IPS-NIHi7 (cell line): ENCODE data around the gene SLC51A.
A peak's percentile ranks its signal among the peaks of the same experiment; 100 is the strongest.
"Not testable (repeated sequence)": the region's sequence is repeated elsewhere in the genome, so short reads cannot be mapped to it uniquely, and the experiment has no call there.

Experiments
- DNase-seq: peaks from one replicate; pipeline ENCODE4 v3.0.0; 2012; ENCODE audit warnings: mixed read lengths; ENCODE audit errors: extremely low spot score

Gene SLC51A

GRCh38 chr3:196238612-196239560 lies 22.6 kb downstream of the SLC51A start:
- no peak for DNase-seq

GRCh38 chr3:196240424-196240823 lies 24.1 kb downstream of the SLC51A start:
- no peak for DNase-seq

DNA sequence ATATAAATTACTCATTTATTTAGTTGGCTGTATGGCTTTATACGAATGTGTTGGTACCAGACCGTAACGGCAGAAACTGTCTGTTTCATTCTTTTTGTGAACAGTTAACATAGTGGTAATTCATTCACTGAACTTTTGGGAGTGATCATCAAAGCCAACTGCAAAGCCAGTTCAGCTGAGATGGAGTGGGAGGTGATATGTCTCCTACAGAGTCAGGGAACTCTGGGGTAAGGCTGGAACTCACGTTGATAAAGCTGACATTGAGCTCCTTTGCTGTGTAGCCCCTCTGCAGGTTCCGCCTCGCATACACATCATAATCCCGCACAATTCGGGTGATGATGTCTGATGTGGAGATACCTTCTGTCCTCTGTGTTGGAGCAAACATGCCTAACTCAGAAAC lies 25.4 kb downstream of the SLC51A start:
- no peak for DNase-seq

DNA sequence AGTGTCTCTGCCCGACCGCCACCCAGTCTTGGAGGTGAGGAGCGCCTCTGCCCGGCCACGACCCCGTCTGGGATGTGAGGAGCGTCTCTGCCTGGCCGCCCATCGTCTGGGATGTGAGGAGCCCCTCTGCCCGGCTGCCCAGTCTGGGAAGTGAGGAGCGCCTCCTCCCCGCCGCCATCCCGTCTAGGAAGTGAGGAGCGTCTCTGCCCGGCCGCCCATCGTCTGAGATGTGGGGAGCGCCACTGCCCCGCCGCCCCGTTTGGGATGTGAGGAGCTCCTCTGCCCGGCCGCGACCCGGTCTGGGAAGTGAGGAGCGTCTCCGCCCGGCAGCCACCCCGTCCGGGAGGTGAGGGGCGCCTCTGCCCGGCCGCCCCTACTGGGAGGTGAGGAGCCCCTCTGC lies 27.8 kb downstream of the SLC51A start:
- not testable (repeated sequence) for DNase-seq

- DNase-seq = no peak
Observed at GRCh38 chr3:196246612-196247308, 30.4 kb downstream of the SLC51A start.

- DNase-seq = no peak
Observed at GRCh38 chr3:196251918-196252317, 35.6 kb downstream of the SLC51A start.

DNA sequence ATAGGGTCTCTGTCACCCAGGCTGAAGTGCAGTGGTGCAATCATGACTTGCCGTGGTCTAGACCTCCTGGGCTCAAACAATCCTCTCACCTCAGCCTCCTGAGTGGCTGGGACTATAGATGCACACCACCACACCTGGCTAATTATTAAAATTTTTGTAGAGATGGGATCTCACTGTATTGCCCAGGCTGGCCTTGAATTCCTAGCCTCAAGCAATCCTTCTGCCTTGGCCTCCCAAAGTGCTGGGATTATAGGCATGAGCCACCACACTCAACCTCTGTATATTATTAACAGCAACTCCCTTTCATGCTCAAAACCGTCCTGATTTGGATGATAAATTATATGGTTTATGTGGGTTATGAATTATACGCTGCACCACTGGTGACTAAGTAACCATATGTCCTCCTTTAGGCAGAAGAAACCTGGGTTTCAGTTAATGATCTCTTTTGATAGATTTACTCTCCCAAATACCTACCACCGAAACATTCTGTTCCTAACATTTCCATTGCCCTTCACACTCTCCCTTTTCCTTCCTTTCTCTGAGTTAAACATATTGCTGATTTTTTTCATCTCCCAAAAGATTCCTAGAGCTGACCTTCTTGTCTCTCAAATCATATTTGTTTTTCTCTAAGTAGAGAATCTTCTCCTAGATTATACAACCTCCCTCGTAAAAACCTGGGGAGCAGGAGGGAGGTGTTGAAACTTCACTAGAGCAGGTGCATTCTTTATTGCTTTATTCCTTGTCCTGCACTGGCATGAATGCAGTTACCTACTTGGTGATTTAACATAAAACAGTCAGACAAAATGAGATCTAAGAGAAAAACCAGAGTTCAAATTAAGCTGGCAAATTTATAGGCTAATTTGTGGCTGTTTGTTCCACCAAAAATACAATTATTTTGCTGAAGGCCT lies 38.3 kb downstream of the SLC51A start:
- no peak for DNase-seq

- DNase-seq = no peak
Observed at GRCh38 chr3:196255776-196256175, 39.4 kb downstream of the SLC51A start.

DNA sequence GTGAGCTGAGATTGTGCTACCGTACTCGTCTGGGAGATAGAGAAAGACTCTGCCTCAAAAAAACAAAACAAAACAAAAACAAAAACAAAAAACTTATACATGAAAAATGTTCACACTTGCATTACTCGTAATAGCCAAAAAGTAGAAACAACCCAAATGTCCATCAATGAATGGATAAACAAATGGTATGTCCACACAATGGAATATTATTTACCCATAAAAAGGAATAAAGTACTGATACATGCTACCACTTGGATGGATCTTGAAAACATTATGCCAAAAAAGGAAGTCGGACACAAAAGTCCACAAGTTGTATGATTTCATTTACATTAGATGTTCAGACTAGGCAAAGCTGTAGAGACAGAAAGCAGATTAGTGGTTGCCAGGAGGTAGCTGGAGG lies 44.5 kb downstream of the SLC51A start:
- no peak for DNase-seq

- no peak for DNase-seq
Observed at GRCh38 chr3:196263819-196264218, 47.5 kb downstream of the SLC51A start.

DNA sequence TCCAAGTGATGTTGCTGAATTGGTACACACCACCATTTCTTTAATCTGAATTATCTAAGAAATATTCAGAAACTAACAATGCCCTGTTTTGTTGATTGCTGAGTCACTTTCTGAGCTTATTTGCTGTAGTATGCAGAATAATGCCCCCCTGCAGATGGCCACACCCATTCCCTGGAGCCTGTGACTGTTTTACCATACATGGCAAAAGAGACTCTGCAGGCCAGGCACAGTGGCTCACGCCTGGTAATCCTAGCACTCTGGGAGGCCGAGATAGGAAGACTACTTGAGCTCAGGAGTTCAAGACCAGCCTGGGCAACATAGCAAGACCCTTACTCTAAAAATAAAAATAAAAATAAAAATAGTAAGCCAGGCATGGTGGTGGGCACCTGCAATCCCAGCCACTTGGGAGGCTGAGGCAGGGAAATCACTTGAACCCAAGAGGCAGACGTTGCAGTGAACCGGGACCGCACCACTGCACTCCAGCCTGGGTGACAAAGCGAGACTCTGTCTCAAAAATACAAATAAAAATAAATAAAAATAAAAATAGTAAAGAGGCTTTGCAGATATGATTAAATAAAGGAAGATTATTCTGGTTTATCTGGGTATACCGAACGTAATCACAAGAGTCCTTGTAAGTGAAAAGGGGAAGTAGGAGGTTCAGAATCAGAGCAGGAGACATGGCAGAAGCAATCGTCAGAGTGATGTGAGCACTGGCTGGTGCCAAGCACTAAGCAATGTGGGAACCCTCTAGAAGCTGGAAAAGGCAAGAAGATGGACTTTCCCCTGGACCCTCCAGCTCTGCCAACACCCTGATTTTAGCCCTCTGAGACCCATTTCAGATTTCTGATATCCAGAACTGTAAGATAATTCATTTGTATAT lies 52.2 kb downstream of the SLC51A start:
- DNase-seq = peak; percentile 37

DNA sequence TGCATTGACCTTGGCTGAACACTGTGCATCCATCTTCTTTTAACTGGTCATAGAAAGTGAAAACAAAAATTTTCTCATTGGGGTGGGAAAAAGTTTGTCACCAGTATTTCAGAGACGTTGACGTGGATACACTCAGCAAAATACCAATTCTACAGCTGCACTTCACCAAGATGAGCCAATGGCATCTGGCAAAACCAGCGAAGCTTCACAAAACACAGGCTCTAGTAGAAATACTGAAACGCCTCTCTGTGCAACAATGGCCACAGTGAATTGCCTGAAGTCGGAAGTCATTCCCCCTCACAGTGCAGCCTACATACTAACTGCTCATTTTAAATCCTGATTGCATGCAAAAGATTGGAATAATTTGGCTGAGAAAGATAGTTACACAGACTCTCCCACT lies 54.2 kb downstream of the SLC51A start:
- DNase-seq = no peak

GRCh38 chr3:196272826-196273225 lies 56.5 kb downstream of the SLC51A start:
- DNase-seq = no peak

- no peak for DNase-seq
Observed at GRCh38 chr3:196273655-196274054, 57.3 kb downstream of the SLC51A start.

DNA sequence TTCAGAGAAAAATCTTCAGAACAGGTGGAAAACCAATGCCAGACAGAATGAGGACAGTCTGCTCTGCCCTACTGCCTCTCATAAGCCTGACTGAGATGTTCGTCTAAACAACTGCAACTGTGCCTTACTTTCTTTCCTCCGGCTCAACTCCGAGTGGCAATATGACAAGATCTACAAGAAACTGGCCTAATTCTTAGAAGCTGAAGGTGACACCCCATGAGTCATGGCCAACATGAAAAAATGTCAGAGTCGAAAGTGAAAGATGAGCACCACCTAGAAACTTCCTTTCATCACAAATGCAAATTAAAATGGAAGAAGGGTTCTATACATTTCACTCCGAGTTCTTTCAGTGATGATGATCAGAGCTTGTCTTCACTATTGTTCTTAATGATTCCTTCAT lies 58.3 kb downstream of the SLC51A start:
- DNase-seq = no peak

GRCh38 chr3:196275126-196275525 lies 58.8 kb downstream of the SLC51A start:
- DNase-seq = no peak

DNA sequence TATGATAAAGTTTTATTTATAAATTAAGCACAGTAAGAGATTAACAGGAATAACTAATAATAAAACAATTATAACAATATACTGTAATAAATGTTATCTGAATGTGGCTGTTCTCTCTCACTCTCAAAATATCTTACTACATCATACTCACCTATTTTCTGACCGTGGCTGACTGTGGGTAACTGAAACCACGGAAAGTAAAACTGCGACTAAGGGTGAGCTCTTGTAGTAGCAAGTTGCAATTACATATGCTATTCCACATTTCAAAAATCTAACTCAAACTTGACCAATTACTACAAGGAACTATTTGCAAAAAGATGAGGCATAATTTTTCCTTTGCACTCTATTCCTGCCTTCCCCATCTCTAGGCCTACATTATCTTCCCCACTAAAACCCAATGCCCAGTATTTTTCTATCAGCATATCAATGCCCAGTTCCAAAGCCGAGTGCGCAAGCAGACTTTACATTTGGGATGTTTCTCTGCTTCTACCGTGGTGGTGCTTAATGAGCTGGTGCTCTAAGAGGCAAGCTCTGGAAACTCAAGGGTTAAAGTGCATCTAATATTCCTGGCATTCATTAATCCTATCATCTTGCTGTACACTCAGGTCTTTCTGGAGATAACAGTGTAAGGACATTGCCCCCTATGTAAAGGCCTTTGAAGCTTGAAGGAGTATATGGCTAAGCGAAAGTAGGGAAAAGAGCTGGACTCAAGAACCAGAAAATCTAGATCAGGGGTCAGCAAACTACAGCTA lies 64.5 kb downstream of the SLC51A start:
- DNase-seq = no peak

DNA sequence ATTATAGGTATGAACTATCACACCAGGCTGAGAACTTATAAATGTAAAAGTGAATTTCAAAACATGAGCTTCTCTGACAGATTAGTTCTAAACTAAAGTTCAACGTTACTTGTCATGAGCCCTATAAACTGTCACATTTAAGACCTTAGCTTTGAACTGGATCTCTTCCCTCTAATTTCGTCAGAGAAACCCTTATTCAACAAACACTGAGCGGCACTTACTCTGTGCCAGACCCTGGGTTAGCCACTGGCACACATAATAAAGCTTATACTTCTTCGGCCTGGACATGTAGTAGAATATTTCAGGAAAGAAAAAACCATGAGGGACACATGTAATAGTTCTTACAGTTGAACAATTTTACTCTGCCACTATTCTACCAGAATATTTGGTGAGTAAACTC lies 65.6 kb downstream of the SLC51A start:
- no peak for DNase-seq
